Activated CD8-positive, alpha-beta memory T cell treated with anti-CD3 and anti-CD28 coated beads, Interleukin-2, amount 50 U/mL, for 48 hours (primary cell): Measurements from ENCODE around the gene MRPL45.
A peak's percentile ranks its signal among the peaks of the same experiment; 100 is the strongest.

ENCODE experiments used
- DNase-seq: peaks from one replicate; pipeline ENCODE4 v3.0.0-alpha.2; 2020

The MRPL45 gene

GRCh38 chr17:38325221-38325851 lies 28.4 kb downstream of the MRPL45 start:
- DNase-seq = no peak

GRCh38 chr17:38326996-38327792 lies 30.2 kb downstream of the MRPL45 start:
- DNase-seq = no peak

GRCh38 chr17:38327936-38328335 lies 31.0 kb downstream of the MRPL45 start:
- DNase-seq = no peak

GRCh38 chr17:38328620-38329019 lies 31.7 kb downstream of the MRPL45 start:
- no peak for DNase-seq

GRCh38 chr17:38329284-38329683 lies 32.3 kb downstream of the MRPL45 start:
- DNase-seq = no peak

GRCh38 chr17:38329808-38330730 lies 33.1 kb downstream of the MRPL45 start:
- DNase-seq = no peak

- DNase-seq = no peak
Measured at GRCh38 chr17:38330941-38331411, 34.0 kb downstream of the MRPL45 start.

- DNase-seq = no peak
Measured at GRCh38 chr17:38332735-38333134, 35.8 kb downstream of the MRPL45 start.

- peak; percentile 89 for DNase-seq
Measured at GRCh38 chr17:38333635-38334295, 36.8 kb downstream of the MRPL45 start.

GRCh38 chr17:38334480-38335364 lies 37.8 kb downstream of the MRPL45 start:
- no peak for DNase-seq

- no peak for DNase-seq
Measured at GRCh38 chr17:38336838-38337237, 39.9 kb downstream of the MRPL45 start.

- no peak for DNase-seq
Measured at GRCh38 chr17:38338053-38338452, 41.1 kb downstream of the MRPL45 start.

- no peak for DNase-seq
Measured at GRCh38 chr17:38338535-38338934, 41.6 kb downstream of the MRPL45 start.

- no peak for DNase-seq
Measured at GRCh38 chr17:38339891-38340290, 42.9 kb downstream of the MRPL45 start.

GRCh38 chr17:38341035-38341721 lies 44.2 kb downstream of the MRPL45 start:
- DNase-seq = no peak

- no peak for DNase-seq
Measured at GRCh38 chr17:38342886-38343607, 46.1 kb downstream of the MRPL45 start.

GRCh38 chr17:38343608-38344419 lies 46.8 kb downstream of the MRPL45 start, which contains the start of gene GPR179:
TSS of gene GPR179 (minus strand) at chr17:38343956. CDS start at chr17:38343789, 167 bp downstream.
- DNase-seq = no peak

GRCh38 chr17:38344420-38344745 lies 47.4 kb downstream of the MRPL45 start:
- DNase-seq = no peak

- no peak for DNase-seq
Measured at GRCh38 chr17:38345743-38346142, 48.8 kb downstream of the MRPL45 start.
